HEK293 (cell line): ENCODE measurements around the gene NATD1.
A peak's percentile ranks its signal among the peaks of the same experiment; 100 is the strongest.

ENCODE experiments used
- CTCF ChIA-PET: fragments of 350-600 bp; formaldehyde crosslinking; extraction: SDS; loops from one replicate; lab custom pipeline; 2021; ENCODE audit warnings: antibody characterized with exemption; lab: Yijun Ruan, JAX
- POLR2A ChIA-PET: fragments of 300-600 bp; formaldehyde crosslinking; extraction: SDS; loops from one replicate; lab custom pipeline; 2020; ENCODE audit warnings: antibody characterized with exemption, inconsistent platforms; lab: Yijun Ruan, JAX
- H3K27ac ChIP-seq: fragments of 200-500 bp; sonication (Bioruptor generic); 2 replicates; pipeline ENCODE4 v1.5.1; 2014; ENCODE audit warnings: low read depth, low read length, control low read depth, inconsistent platforms; ENCODE audit errors: extremely low read depth
- H3K36me3 ChIP-seq, 2 experiments: fragments of 200-500 bp in 1 of 2; sonication (Bioruptor generic) in 1 of 2; 1 replicate in 1 of 2; 2 replicates in 1 of 2; pipeline ENCODE4 v1.5.1; 2014 to 2017; ENCODE audit warnings: inconsistent platforms in 2 of 2, low read length in 2 of 2; ENCODE audit not compliant: control insufficient read depth in 2 of 2, insufficient read depth in 1 of 2
- H3K4me1 ChIP-seq: fragments of 200-500 bp; sonication (Bioruptor generic); 2 replicates; pipeline ENCODE4 v1.5.1; 2014; ENCODE audit warnings: mild to moderate bottlenecking, low read length, inconsistent platforms; ENCODE audit not compliant: control insufficient read depth, insufficient read depth
- H3K4me3 ChIP-seq: 2 replicates; pipeline ENCODE4 v1.5.1; 2011; ENCODE audit warnings: low read depth, mild to moderate bottlenecking, control low read depth, low read length, moderate library complexity
- H3K9me3 ChIP-seq: fragments of 200-500 bp; sonication (Bioruptor generic); 2 replicates; pipeline ENCODE4 v1.5.1; 2014; ENCODE audit warnings: low read depth, low read length, inconsistent platforms; ENCODE audit not compliant: control insufficient read depth, insufficient read depth
- AEBP2 ChIP-seq: fragments of 450-650 bp; formaldehyde crosslinking; IDR thresholded peaks from 2 replicates; pipeline ENCODE4 v1.5.1; 2016; ENCODE audit warnings: missing biosample characterization, missing genetic modification characterization, borderline replicate concordance
- GLIS2 ChIP-seq: fragments of 450-650 bp; formaldehyde crosslinking; IDR thresholded peaks from 2 replicates; pipeline ENCODE4 v1.5.1; 2016; ENCODE audit warnings: missing biosample characterization, missing genetic modification characterization
- HIC1 ChIP-seq: fragments of 450-650 bp; formaldehyde crosslinking; IDR thresholded peaks from 2 replicates; pipeline ENCODE4 v1.5.1; 2016; ENCODE audit warnings: missing biosample characterization, missing genetic modification characterization
- KLF1 ChIP-seq: fragments of 450-650 bp; formaldehyde crosslinking; IDR thresholded peaks from 2 replicates; pipeline ENCODE4 v1.5.1; 2016; ENCODE audit warnings: missing biosample characterization, missing genetic modification characterization
- MEIS1 ChIP-seq: sonication (generic); formaldehyde crosslinking; IDR thresholded peaks from 2 replicates; pipeline ENCODE4 v1.8.1; 2022; ENCODE audit warnings: missing genetic modification reagents, mild to moderate bottlenecking, borderline replicate concordance
- OVOL3 ChIP-seq: fragments of 450-650 bp; formaldehyde crosslinking; IDR thresholded peaks from 2 replicates; pipeline ENCODE4 v1.5.1; 2016; ENCODE audit warnings: missing biosample characterization, missing genetic modification characterization
- SCRT1 ChIP-seq: fragments of 450-650 bp; formaldehyde crosslinking; IDR thresholded peaks from 2 replicates; pipeline ENCODE4 v1.5.1; 2016; ENCODE audit warnings: missing biosample characterization, missing genetic modification characterization, borderline replicate concordance
- SCRT2 ChIP-seq: fragments of 450-650 bp; formaldehyde crosslinking; IDR thresholded peaks from 2 replicates; pipeline ENCODE4 v1.5.1; 2016; ENCODE audit warnings: missing biosample characterization, missing genetic modification characterization
- ZBTB1 ChIP-seq: fragments of 450-650 bp; formaldehyde crosslinking; IDR thresholded peaks from 2 replicates; pipeline ENCODE4 v1.5.1; 2016; ENCODE audit warnings: missing biosample characterization, missing genetic modification characterization
- ZBTB49 ChIP-seq: fragments of 450-650 bp; formaldehyde crosslinking; IDR thresholded peaks from 2 replicates; pipeline ENCODE4 v1.5.1; 2016; ENCODE audit warnings: missing biosample characterization, missing genetic modification characterization, low read depth
- ZFP3 ChIP-seq: fragments of 450-650 bp; formaldehyde crosslinking; IDR thresholded peaks from 2 replicates; pipeline ENCODE4 v1.5.1; 2016; ENCODE audit warnings: low read depth, missing biosample characterization, missing genetic modification characterization
- ZNF114 ChIP-seq: fragments of 450-650 bp; formaldehyde crosslinking; IDR thresholded peaks from 2 replicates; pipeline ENCODE4 v1.5.0; 2017; ENCODE audit warnings: missing biosample characterization, missing genetic modification characterization
- ZNF157 ChIP-seq: fragments of 450-650 bp; formaldehyde crosslinking; IDR thresholded peaks from 2 replicates; pipeline ENCODE4 v1.5.1; 2016; ENCODE audit warnings: missing biosample characterization, missing genetic modification characterization
- ZNF221 ChIP-seq: fragments of 450-650 bp; formaldehyde crosslinking; IDR thresholded peaks from 2 replicates; pipeline ENCODE4 v1.5.1; 2017; ENCODE audit warnings: missing biosample characterization, missing genetic modification characterization, borderline replicate concordance
- ZNF24 ChIP-seq: fragments of 450-650 bp; formaldehyde crosslinking; IDR thresholded peaks from 2 replicates; pipeline ENCODE4 v1.5.1; 2016; ENCODE audit warnings: missing biosample characterization, missing genetic modification characterization
- ZNF280C ChIP-seq: fragments of 450-650 bp; formaldehyde crosslinking; IDR thresholded peaks from 2 replicates; pipeline ENCODE4 v1.5.1; 2016; ENCODE audit warnings: missing biosample characterization, missing genetic modification characterization
- ZNF37A ChIP-seq: fragments of 450-650 bp; IDR thresholded peaks from 2 replicates; pipeline ENCODE4 v1.5.1; 2018; ENCODE audit warnings: missing biosample characterization, missing genetic modification characterization
- ZNF394 ChIP-seq: fragments of 450-650 bp; formaldehyde crosslinking; IDR thresholded peaks from 2 replicates; pipeline ENCODE4 v1.5.1; 2016; ENCODE audit warnings: missing biosample characterization, missing genetic modification characterization, mild to moderate bottlenecking, moderate library complexity, borderline replicate concordance
- ZNF398 ChIP-seq: fragments of 450-650 bp; formaldehyde crosslinking; IDR thresholded peaks from 2 replicates; pipeline ENCODE4 v1.5.1; 2017; ENCODE audit warnings: missing biosample characterization, missing genetic modification characterization
- ZNF423 ChIP-seq: fragments of 450-650 bp; formaldehyde crosslinking; IDR thresholded peaks from 2 replicates; pipeline ENCODE4 v1.5.1; 2016; ENCODE audit warnings: missing biosample characterization, missing genetic modification characterization
- ZNF544 ChIP-seq: fragments of 450-650 bp; formaldehyde crosslinking; IDR thresholded peaks from 2 replicates; pipeline ENCODE4 v1.5.0; 2017; ENCODE audit warnings: missing biosample characterization, missing genetic modification characterization
- ZNF558 ChIP-seq: fragments of 450-650 bp; formaldehyde crosslinking; IDR thresholded peaks from 2 replicates; pipeline ENCODE4 v1.5.1; 2016; ENCODE audit warnings: missing biosample characterization, missing genetic modification characterization
- ZNF580 ChIP-seq: fragments of 450-650 bp; formaldehyde crosslinking; IDR thresholded peaks from 2 replicates; pipeline ENCODE4 v1.5.1; 2016; ENCODE audit warnings: missing biosample characterization, missing genetic modification characterization
- ZNF623 ChIP-seq: fragments of 450-650 bp; formaldehyde crosslinking; IDR thresholded peaks from 2 replicates; pipeline ENCODE4 v1.5.1; 2016; ENCODE audit warnings: missing biosample characterization, missing genetic modification characterization
- ZNF626 ChIP-seq: fragments of 450-650 bp; sonication (Bioruptor Pico); formaldehyde crosslinking; IDR thresholded peaks from 2 replicates; pipeline ENCODE4 v1.5.1; 2018; ENCODE audit warnings: missing biosample characterization, missing genetic modification characterization, inconsistent platforms
- ZNF629 ChIP-seq: fragments of 450-650 bp; formaldehyde crosslinking; IDR thresholded peaks from 2 replicates; pipeline ENCODE4 v1.5.1; 2017; ENCODE audit warnings: missing biosample characterization, missing genetic modification characterization
- ZNF837 ChIP-seq: fragments of 450-650 bp; formaldehyde crosslinking; IDR thresholded peaks from 2 replicates; pipeline ENCODE4 v1.5.1; 2016; ENCODE audit warnings: missing biosample characterization, missing genetic modification characterization
- ZNF843 ChIP-seq: fragments of 450-650 bp; formaldehyde crosslinking; IDR thresholded peaks from 2 replicates; pipeline ENCODE4 v1.5.1; 2016; ENCODE audit warnings: missing biosample characterization, missing genetic modification characterization

The NATD1 gene

GRCh38 chr17:21282231-21282630, 29.0 kb upstream of the NATD1 start (continued):
- TF ChIP-seq ZNF280C = no peak
- no peak for TF ChIP-seq OVOL3 (tag by site-specific recombination)
- peak; percentile 71 for TF ChIP-seq ZFP3 (tag by site-specific recombination)
- TF ChIP-seq GLIS2 (tag by site-specific recombination) = peak; percentile 29; the same call in 1 of the 2 replicates
- peak; percentile 47; the same call in 1 of the 2 replicates for TF ChIP-seq ZNF394 (tag by site-specific recombination)
- no peak for TF ChIP-seq ZNF157 (tag by site-specific recombination)
- TF ChIP-seq ZNF558 (tag by site-specific recombination) = no peak
- TF ChIP-seq ZNF629 = peak; percentile 81
- TF ChIP-seq MEIS1 (CRISPR knock-in tag) = no peak
- no peak for TF ChIP-seq SCRT1 (tag by site-specific recombination)
- TF ChIP-seq ZBTB49 (tag by site-specific recombination) = no peak
- TF ChIP-seq ZNF626 (tag by site-specific recombination) = no peak
- peak; percentile 56; the same call in 1 of the 2 replicates for TF ChIP-seq ZNF24 (tag by site-specific recombination)
- TF ChIP-seq ZNF221 (tag by site-specific recombination) = no peak

- Histone ChIP-seq H3K4me1 (peaks cover 8% of the 10 kb centered on the region), H3K4me3 (no peak overlapping the region), H3K9me3 (no peaks in the 10 kb centered on the region), H3K27ac (no peak overlapping the region), H3K36me3 (no peaks in the 10 kb centered on the region)
- CTCF ChIA-PET = interaction anchor here (0.6 to 5.1 kb wide), 16 partner anchors 8 to 232 kb away, joined by 3 to 63 read pairs (median 5); partner anchors contain the start of gene TMEM11
- POLR2A ChIA-PET = interaction anchor here (1.4 kb wide), 1 partner anchor 27 kb away, joined by 7 read pairs; the partner anchor contains the start of gene NATD1
- no peak for TF ChIP-seq ZNF114 (tag by site-specific recombination)
- no peak for TF ChIP-seq ZNF37A (tag by site-specific recombination)
- TF ChIP-seq ZNF837 (tag by site-specific recombination) = no peak
- TF ChIP-seq HIC1 (tag by site-specific recombination) = peak; percentile 39; the same call in 1 of the 2 replicates
- TF ChIP-seq AEBP2 (tag by site-specific recombination) = no peak
- TF ChIP-seq ZNF580 = no peak
- TF ChIP-seq ZFP3 (tag by site-specific recombination) = no peak
- TF ChIP-seq ZNF544 (tag by site-specific recombination) = no peak
- TF ChIP-seq ZBTB1 (tag by site-specific recombination) = no peak
- no peak for TF ChIP-seq ZNF423 (tag by site-specific recombination)
- TF ChIP-seq ZNF398 (tag by site-specific recombination) = no peak
- TF ChIP-seq KLF1 = no peak
- peak; percentile 86 for TF ChIP-seq ZNF623 (tag by site-specific recombination)
- 0 out of 2 replicates have a peak, but pooled peaks have one; percentile 50 for TF ChIP-seq SCRT2 (tag by site-specific recombination)
- TF ChIP-seq ZNF843 (tag by site-specific recombination) = no peak
- TF ChIP-seq ZNF626 (tag by site-specific recombination) = no peak
These were observed 26.9 kb upstream of the NATD1 start for GRCh38 chr17:21280081-21280518.
